Measurements from ENCODE around the gene ISL2. TPM values are rescaled to one million over a fixed set of nuclear protein-coding genes. Genes with fewer than 3 reads are reported as not detected.

ISL2 gene
- total and polyA plus RNA-seq, 2 of the 13 experiments (the other 11 are each of a cell fraction or from before 2014, with no cell fraction given) = 4.3 to 5.1 TPM

DNA sequence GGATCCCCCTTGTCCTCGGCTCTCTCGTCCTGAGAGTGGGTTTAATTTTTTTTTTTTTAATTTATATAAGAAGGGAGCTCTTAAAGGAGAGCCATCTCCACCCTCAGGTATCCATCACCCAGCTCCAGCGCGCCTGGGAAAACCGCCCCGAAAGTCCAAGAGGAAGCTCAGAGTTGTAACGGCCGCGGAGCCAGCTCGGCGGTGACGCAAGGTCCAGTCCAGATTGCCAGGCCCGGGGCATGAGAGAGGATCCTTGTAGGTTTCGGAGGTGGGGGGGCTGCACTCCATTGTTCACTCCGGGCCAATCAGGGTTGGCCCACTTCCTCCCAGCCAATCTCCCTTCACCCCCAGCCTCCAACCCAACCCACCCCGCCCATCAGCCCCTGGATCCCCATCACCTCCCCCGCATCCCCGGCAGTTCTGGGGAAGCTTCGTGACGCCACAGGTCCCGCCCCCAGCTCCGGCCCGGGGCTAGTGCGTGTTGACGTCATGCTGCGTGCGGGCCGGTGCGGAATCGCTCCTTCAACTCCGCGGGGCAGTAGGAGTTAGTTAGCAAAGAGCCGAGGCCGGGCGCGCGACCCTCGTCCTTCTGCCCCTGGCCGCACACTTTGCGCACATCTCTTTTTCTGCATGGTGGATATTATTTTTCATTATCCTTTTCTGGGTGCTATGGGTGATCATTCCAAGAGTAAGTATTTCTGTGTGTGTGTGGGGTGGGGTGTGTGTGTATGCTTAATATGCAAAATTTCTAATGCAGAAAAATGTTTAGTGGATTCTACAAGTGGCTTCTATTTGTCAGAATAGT lies at the start of gene ISL2 (continued):
- TF ChIP-seq SRF (IDR thresholded peaks at IDR 0.05; ENCODE audit: low read depth, low read length) (no peak), RARA (CRISPR knock-in tag; IDR thresholded peaks at IDR 0.05) (peak; percentile 19), ZSCAN30 (CRISPR knock-in tag; IDR thresholded peaks at IDR 0.05) (0 out of 2 replicates have a peak, but pooled peaks have one; percentile 43), MZF1 (CRISPR knock-in tag; IDR thresholded peaks at IDR 0.05; ENCODE audit: borderline replicate concordance) (no peak; the same call in 1 of the 2 replicates)
- TF ChIP-seq, protein P1, sequence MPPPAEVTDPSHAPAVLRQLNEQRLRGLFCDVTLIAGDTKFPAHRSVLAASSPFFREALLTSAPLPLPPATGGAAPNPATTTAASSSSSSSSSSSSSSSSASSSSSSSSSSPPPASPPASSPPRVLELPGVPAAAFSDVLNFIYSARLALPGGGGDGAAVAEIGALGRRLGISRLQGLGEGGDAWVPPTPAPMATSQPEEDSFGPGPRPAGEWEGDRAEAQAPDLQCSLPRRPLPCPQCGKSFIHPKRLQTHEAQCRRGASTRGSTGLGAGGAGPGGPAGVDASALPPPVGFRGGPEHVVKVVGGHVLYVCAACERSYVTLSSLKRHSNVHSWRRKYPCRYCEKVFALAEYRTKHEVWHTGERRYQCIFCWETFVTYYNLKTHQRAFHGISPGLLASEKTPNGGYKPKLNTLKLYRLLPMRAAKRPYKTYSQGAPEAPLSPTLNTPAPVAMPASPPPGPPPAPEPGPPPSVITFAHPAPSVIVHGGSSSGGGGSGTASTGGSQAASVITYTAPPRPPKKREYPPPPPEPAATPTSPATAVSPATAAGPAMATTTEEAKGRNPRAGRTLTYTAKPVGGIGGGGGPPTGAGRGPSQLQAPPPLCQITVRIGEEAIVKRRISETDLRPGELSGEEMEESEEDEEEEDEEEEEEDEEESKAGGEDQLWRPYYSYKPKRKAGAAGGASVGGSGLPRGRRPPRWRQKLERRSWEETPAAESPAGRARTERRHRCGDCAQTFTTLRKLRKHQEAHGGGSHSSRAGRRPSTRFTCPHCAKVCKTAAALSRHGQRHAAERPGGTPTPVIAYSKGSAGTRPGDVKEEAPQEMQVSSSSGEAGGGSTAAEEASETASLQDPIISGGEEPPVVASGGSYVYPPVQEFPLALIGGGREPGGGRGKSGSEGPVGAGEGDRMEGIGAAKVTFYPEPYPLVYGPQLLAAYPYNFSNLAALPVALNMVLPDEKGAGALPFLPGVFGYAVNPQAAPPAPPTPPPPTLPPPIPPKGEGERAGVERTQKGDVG (CRISPR knock-in tag; IDR thresholded peaks at IDR 0.05; ENCODE audit: borderline replicate concordance) = no peak; the same call in 1 of the 2 replicates
- TF ChIP-seq, protein P2, sequence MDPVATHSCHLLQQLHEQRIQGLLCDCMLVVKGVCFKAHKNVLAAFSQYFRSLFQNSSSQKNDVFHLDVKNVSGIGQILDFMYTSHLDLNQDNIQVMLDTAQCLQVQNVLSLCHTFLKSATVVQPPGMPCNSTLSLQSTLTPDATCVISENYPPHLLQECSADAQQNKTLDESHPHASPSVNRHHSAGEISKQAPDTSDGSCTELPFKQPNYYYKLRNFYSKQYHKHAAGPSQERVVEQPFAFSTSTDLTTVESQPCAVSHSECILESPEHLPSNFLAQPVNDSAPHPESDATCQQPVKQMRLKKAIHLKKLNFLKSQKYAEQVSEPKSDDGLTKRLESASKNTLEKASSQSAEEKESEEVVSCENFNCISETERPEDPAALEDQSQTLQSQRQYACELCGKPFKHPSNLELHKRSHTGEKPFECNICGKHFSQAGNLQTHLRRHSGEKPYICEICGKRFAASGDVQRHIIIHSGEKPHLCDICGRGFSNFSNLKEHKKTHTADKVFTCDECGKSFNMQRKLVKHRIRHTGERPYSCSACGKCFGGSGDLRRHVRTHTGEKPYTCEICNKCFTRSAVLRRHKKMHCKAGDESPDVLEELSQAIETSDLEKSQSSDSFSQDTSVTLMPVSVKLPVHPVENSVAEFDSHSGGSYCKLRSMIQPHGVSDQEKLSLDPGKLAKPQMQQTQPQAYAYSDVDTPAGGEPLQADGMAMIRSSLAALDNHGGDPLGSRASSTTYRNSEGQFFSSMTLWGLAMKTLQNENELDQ (CRISPR knock-in tag; IDR thresholded peaks at IDR 0.05; ENCODE audit: borderline replicate concordance) = no peak
- TF ChIP-seq, protein P3, sequence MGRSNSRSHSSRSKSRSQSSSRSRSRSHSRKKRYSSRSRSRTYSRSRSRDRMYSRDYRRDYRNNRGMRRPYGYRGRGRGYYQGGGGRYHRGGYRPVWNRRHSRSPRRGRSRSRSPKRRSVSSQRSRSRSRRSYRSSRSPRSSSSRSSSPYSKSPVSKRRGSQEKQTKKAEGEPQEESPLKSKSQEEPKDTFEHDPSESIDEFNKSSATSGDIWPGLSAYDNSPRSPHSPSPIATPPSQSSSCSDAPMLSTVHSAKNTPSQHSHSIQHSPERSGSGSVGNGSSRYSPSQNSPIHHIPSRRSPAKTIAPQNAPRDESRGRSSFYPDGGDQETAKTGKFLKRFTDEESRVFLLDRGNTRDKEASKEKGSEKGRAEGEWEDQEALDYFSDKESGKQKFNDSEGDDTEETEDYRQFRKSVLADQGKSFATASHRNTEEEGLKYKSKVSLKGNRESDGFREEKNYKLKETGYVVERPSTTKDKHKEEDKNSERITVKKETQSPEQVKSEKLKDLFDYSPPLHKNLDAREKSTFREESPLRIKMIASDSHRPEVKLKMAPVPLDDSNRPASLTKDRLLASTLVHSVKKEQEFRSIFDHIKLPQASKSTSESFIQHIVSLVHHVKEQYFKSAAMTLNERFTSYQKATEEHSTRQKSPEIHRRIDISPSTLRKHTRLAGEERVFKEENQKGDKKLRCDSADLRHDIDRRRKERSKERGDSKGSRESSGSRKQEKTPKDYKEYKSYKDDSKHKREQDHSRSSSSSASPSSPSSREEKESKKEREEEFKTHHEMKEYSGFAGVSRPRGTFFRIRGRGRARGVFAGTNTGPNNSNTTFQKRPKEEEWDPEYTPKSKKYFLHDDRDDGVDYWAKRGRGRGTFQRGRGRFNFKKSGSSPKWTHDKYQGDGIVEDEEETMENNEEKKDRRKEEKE (IDR thresholded peaks at IDR 0.05) = no peak
- TF ChIP-seq, protein P4, sequence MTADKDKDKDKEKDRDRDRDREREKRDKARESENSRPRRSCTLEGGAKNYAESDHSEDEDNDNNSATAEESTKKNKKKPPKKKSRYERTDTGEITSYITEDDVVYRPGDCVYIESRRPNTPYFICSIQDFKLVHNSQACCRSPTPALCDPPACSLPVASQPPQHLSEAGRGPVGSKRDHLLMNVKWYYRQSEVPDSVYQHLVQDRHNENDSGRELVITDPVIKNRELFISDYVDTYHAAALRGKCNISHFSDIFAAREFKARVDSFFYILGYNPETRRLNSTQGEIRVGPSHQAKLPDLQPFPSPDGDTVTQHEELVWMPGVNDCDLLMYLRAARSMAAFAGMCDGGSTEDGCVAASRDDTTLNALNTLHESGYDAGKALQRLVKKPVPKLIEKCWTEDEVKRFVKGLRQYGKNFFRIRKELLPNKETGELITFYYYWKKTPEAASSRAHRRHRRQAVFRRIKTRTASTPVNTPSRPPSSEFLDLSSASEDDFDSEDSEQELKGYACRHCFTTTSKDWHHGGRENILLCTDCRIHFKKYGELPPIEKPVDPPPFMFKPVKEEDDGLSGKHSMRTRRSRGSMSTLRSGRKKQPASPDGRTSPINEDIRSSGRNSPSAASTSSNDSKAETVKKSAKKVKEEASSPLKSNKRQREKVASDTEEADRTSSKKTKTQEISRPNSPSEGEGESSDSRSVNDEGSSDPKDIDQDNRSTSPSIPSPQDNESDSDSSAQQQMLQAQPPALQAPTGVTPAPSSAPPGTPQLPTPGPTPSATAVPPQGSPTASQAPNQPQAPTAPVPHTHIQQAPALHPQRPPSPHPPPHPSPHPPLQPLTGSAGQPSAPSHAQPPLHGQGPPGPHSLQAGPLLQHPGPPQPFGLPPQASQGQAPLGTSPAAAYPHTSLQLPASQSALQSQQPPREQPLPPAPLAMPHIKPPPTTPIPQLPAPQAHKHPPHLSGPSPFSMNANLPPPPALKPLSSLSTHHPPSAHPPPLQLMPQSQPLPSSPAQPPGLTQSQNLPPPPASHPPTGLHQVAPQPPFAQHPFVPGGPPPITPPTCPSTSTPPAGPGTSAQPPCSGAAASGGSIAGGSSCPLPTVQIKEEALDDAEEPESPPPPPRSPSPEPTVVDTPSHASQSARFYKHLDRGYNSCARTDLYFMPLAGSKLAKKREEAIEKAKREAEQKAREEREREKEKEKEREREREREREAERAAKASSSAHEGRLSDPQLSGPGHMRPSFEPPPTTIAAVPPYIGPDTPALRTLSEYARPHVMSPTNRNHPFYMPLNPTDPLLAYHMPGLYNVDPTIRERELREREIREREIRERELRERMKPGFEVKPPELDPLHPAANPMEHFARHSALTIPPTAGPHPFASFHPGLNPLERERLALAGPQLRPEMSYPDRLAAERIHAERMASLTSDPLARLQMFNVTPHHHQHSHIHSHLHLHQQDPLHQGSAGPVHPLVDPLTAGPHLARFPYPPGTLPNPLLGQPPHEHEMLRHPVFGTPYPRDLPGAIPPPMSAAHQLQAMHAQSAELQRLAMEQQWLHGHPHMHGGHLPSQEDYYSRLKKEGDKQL (CRISPR knock-in tag; IDR thresholded peaks at IDR 0.05; ENCODE audit: low read depth) = no peak; the same call in none of the 2 replicates
